Neuronal stem cell (in vitro differentiated cells): ENCODE results near the gene ZNF274. TPM values are rescaled to one million over a fixed set of nuclear protein-coding genes. Genes with fewer than 3 reads are reported as not detected.
"Not testable (repeated sequence)": the region's sequence is repeated elsewhere in the genome, so short reads cannot be mapped to it uniquely, and the experiment has no call there.

Source experiments
- DNase-seq: peaks from one replicate; pipeline ENCODE4 v3.0.0-alpha.2; 2013; ENCODE audit warnings: low spot score
- H2AFZ ChIP-seq: one replicate; pipeline ENCODE4 v1.6.1; 2013; ENCODE audit warnings: mild to moderate bottlenecking, low read length, inconsistent platforms
- H2AK5ac ChIP-seq: 2 replicates; pipeline ENCODE4 v1.6.1; 2013; ENCODE audit warnings: low read depth, mild to moderate bottlenecking, inconsistent platforms, low read length, moderate library complexity, mixed read lengths
- H2BK120ac ChIP-seq: 2 replicates; pipeline ENCODE4 v1.6.1; 2013; ENCODE audit warnings: low read depth, mild to moderate bottlenecking, inconsistent platforms, low read length, moderate library complexity, mixed read lengths
- H2BK12ac ChIP-seq: one replicate; pipeline ENCODE4 v1.6.1; 2013; ENCODE audit warnings: low read length, inconsistent platforms
- H2BK15ac ChIP-seq: 2 replicates; pipeline ENCODE4 v1.6.1; 2013; ENCODE audit warnings: mild to moderate bottlenecking, low read length, inconsistent platforms, mixed read lengths
- H2BK5ac ChIP-seq: one replicate; pipeline ENCODE4 v1.6.1; 2013; ENCODE audit warnings: inconsistent platforms, mild to moderate bottlenecking, low read length, moderate library complexity
- H3K14ac ChIP-seq: one replicate; pipeline ENCODE4 v1.6.1; 2013; ENCODE audit warnings: low read length, inconsistent platforms
- H3K18ac ChIP-seq: 2 replicates; pipeline ENCODE4 v1.6.1; 2013; ENCODE audit warnings: low read length, inconsistent platforms
- H3K23ac ChIP-seq: 2 replicates; pipeline ENCODE4 v1.6.1; 2013; ENCODE audit warnings: low read depth, mild to moderate bottlenecking, mixed read lengths, low read length, inconsistent platforms; ENCODE audit not compliant: poor library complexity
- H3K27ac ChIP-seq: replicated peaks from 3 replicates; pipeline ENCODE4 v1.5.1; 2013; ENCODE audit warnings: low read length, inconsistent platforms
- H3K27me3 ChIP-seq, 3 experiments: 2 replicates each; pipeline ENCODE4 v1.6.1; 2013; ENCODE audit warnings: low read length in 3 of 3, mild to moderate bottlenecking in 2 of 3, inconsistent platforms in 1 of 3, low read depth in 1 of 3, mixed read lengths in 1 of 3, moderate library complexity in 1 of 3; ENCODE audit not compliant: control insufficient read depth in 3 of 3, insufficient read depth in 3 of 3
- H3K36me3 ChIP-seq, 2 donors: replicated peaks in 1 of 2; 2 replicates each; pipeline ENCODE4 v1.6.1; 2013; ENCODE audit warnings: low read length in 2 of 2; ENCODE audit not compliant: control insufficient read depth in 2 of 2, insufficient read depth in 2 of 2
- H3K4ac ChIP-seq: 2 replicates; pipeline ENCODE4 v1.6.1; 2013; ENCODE audit warnings: inconsistent platforms, mild to moderate bottlenecking, low read length, moderate library complexity
- H3K4me1 ChIP-seq, 2 donors: 1 replicate in 1 of 2; 2 replicates in 1 of 2; pipeline ENCODE4 v1.6.1; 2013; ENCODE audit warnings: low read length in 2 of 2, low read depth in 1 of 2; ENCODE audit not compliant: control insufficient read depth in 2 of 2, insufficient read depth in 1 of 2
- H3K4me2 ChIP-seq: one replicate; pipeline ENCODE4 v1.6.1; 2013; ENCODE audit warnings: mild to moderate bottlenecking, low read length, inconsistent platforms; ENCODE audit not compliant: insufficient read depth, poor library complexity, severe bottlenecking
- H3K4me3 ChIP-seq, 2 donors: 2 replicates each; pipeline ENCODE4 v1.5.1; 2013; ENCODE audit warnings: low read length in 2 of 2, mild to moderate bottlenecking in 2 of 2, inconsistent platforms in 1 of 2, moderate library complexity in 1 of 2
- H3K79me1 ChIP-seq: one replicate; pipeline ENCODE4 v1.6.1; 2013; ENCODE audit warnings: low read depth, mild to moderate bottlenecking, inconsistent platforms, low read length, moderate library complexity
- H3K9ac ChIP-seq: one replicate; pipeline ENCODE4 v1.6.1; 2013; ENCODE audit warnings: mild to moderate bottlenecking, low read depth, low read length, inconsistent platforms; ENCODE audit not compliant: poor library complexity
- H3K9me3 ChIP-seq, 2 donors: replicated peaks in 1 of 2; 2 replicates each; pipeline versions ENCODE3 to v1.6.1; 2013; ENCODE audit warnings: low read length in 2 of 2, mild to moderate bottlenecking in 2 of 2, inconsistent platforms in 1 of 2, low read depth in 1 of 2, mixed read lengths in 1 of 2, moderate library complexity in 1 of 2; ENCODE audit not compliant: control insufficient read depth in 2 of 2, insufficient read depth in 1 of 2
- H4K8ac ChIP-seq: one replicate; pipeline ENCODE4 v1.6.1; 2013; ENCODE audit warnings: low read depth, mild to moderate bottlenecking, inconsistent platforms, low read length, moderate library complexity
- H4K91ac ChIP-seq: one replicate; pipeline ENCODE4 v1.6.1; 2013; ENCODE audit warnings: low read length, low read depth, mild to moderate bottlenecking, inconsistent platforms; ENCODE audit not compliant: poor library complexity
- WGBS, 2 donors: extraction: QIAGEN DNeasy Blood & Tissue Kit; methylation state at CpG; one replicate each; pipeline ENCODE4 v1.1.7; 2013; ENCODE audit warnings: missing lambda C conversion rate in 2 of 2, mixed read lengths in 1 of 2; ENCODE audit not compliant: insufficient read length in 2 of 2, insufficient replicate concordance in 1 of 2; ENCODE audit errors: extremely low coverage in 2 of 2; 5-methylcytosine and 5-hydroxymethylcytosine counted together
- polyA plus RNA-seq, 2 experiments: library from polyadenylated mRNA; stranded (reverse); fragments of 200-250 nt; gene quantifications; one replicate each; pipeline ENCODE4 v1.2.3, GENCODE V29; 2013

The ZNF274 gene
- polyA plus RNA-seq (2013, experiment 1 of 2): 19.6 TPM
- 19.3 TPM for polyA plus RNA-seq (2013, experiment 2 of 2)

GRCh38 chr19:58182989-58183816, at the start of gene ZNF274:
Gene ZNF274, plus strand, starts transcription at chr19:58183061. Its CDS starts 905 bp downstream, at chr19:58183966.
- no peaks in the 10 kb centered on the region for H3K27me3 ChIP-seq
- H3K79me1 ChIP-seq: peaks cover 7% of the 10 kb centered on the region
- peak within 1 kb of the TSS; percentile 85 to 93 for H3K4me3 ChIP-seq
- peak within 1 kb of the TSS; percentile 95 for H2AFZ ChIP-seq
- H2BK120ac ChIP-seq: peak within 1 kb of the TSS; percentile 89
- peak; percentile 94 for DNase-seq
- peaks cover 44 to 82% of the 10 kb centered on the region in 2 donors for H3K9me3 ChIP-seq
- H2BK15ac ChIP-seq: peak within 1 kb of the TSS; percentile 40
- H3K9ac ChIP-seq: peak within 1 kb of the TSS; percentile 99
- peak within 1 kb of the TSS; percentile 93 for H2AK5ac ChIP-seq
- H3K23ac ChIP-seq: peak within 1 kb of the TSS; percentile 97
- H3K14ac ChIP-seq: peak within 1 kb of the TSS; percentile 77
- H3K4ac ChIP-seq: peak within 1 kb of the TSS; percentile 97
- H4K91ac ChIP-seq: peak within 1 kb of the TSS; percentile 100
- peak within 1 kb of the TSS; percentile 96 for H3K27ac ChIP-seq
- no CpG with 5 or more reads among the region's 80 CpGs for WGBS, 2 donors
- peak within 1 kb of the TSS; percentile 75 for H3K4me2 ChIP-seq
- H2BK5ac ChIP-seq: peak within 1 kb of the TSS; percentile 91
- H2BK12ac ChIP-seq: no peak within 1 kb of the TSS
- H3K36me3 ChIP-seq: peaks cover 24 to 42% of the 10 kb centered on the region in 2 donors
- peaks cover 0 to 3% of the 10 kb centered on the region in 2 donors for H3K4me1 ChIP-seq
- peak within 1 kb of the TSS; percentile 100 for H3K18ac ChIP-seq
- H4K8ac ChIP-seq: peak within 1 kb of the TSS; percentile 99

- Histone ChIP-seq H3K27ac (no peak overlapping the region), H3K14ac (no peak overlapping the region), H3K18ac (no peak overlapping the region), H3K9ac (no peak overlapping the region), H3K4me2 (no peak overlapping the region), H4K8ac (no peak overlapping the region), H2BK5ac (no peak overlapping the region), H3K4me1 (no peaks in the 10 kb centered on the region), H2AFZ (no peak overlapping the region), H4K91ac (no peak overlapping the region), H2AK5ac (no peak overlapping the region), H2BK12ac (no peak overlapping the region), H3K4ac (no peak overlapping the region), H3K27me3 (no peaks in the 10 kb centered on the region), H2BK15ac (no peak overlapping the region), H3K4me3 (no peak overlapping the region), H2BK120ac (no peak overlapping the region), H3K79me1 (peaks cover 2% of the 10 kb centered on the region), H3K9me3 (peaks cover 44 to 96% of the 10 kb centered on the region in 2 donors), H3K36me3 (peaks cover 30 to 91% of the 10 kb centered on the region in 2 donors), H3K23ac (no peak overlapping the region)
- DNase-seq: no peak
- no CpG with 5 or more reads among the region's 1 CpG for WGBS, 2 donors
Measured at GRCh38 chr19:58134244-58134643, 48.6 kb upstream of the ZNF274 start.

- H3K9me3 ChIP-seq: peaks cover 19 to 57% of the 10 kb centered on the region in 2 donors
- H2AFZ ChIP-seq: no peak overlapping the region
- no peak overlapping the region for H3K4me3 ChIP-seq
- no peak overlapping the region for H2BK12ac ChIP-seq
- no peak overlapping the region for H4K91ac ChIP-seq
- no peak for DNase-seq
- peaks cover 9 to 29% of the 10 kb centered on the region in 2 donors for H3K36me3 ChIP-seq
- peaks cover 3% of the 10 kb centered on the region for H3K79me1 ChIP-seq
- H3K18ac ChIP-seq: no peak overlapping the region
- no peak overlapping the region for H3K27ac ChIP-seq
- H3K4me1 ChIP-seq: no peaks in the 10 kb centered on the region
- no peak overlapping the region for H3K23ac ChIP-seq
- no peak overlapping the region for H2AK5ac ChIP-seq
- H3K4me2 ChIP-seq: no peak overlapping the region
- no peak overlapping the region for H3K14ac ChIP-seq
- H3K27me3 ChIP-seq: no peaks in the 10 kb centered on the region
- H3K9ac ChIP-seq: no peak overlapping the region
- H2BK5ac ChIP-seq: no peak overlapping the region
- WGBS, 2 donors: no CpG with 5 or more reads among the region's 3 CpGs
- no peak overlapping the region for H4K8ac ChIP-seq
- no peak overlapping the region for H3K4ac ChIP-seq
- H2BK120ac ChIP-seq: no peak overlapping the region
- H2BK15ac ChIP-seq: no peak overlapping the region
Measured at GRCh38 chr19:58145849-58146248, 37.0 kb upstream of the ZNF274 start.

GRCh38 chr19:58147475-58147874, 35.4 kb upstream of the ZNF274 start:
- not testable (repeated sequence) for H2BK15ac ChIP-seq, H3K14ac ChIP-seq, DNase-seq, H3K9ac ChIP-seq, H2BK120ac ChIP-seq, H4K8ac ChIP-seq, H3K79me1 ChIP-seq, H2AFZ ChIP-seq, H3K4me1 ChIP-seq, H3K18ac ChIP-seq, H2BK12ac ChIP-seq, H2AK5ac ChIP-seq, H3K27ac ChIP-seq, H4K91ac ChIP-seq, H3K4me3 ChIP-seq, H3K27me3 ChIP-seq, H2BK5ac ChIP-seq, H3K4ac ChIP-seq, H3K23ac ChIP-seq, H3K4me2 ChIP-seq
- peaks cover 5 to 15% of the 10 kb centered on the region in 2 donors for H3K36me3 ChIP-seq
- WGBS, 2 donors: no CpG with 5 or more reads among the region's 28 CpGs
- peaks cover 17 to 54% of the 10 kb centered on the region in 2 donors for H3K9me3 ChIP-seq
